NCI-H2029 treated with DMSO at 0.1 percent for 48 hours (cell line): ENCODE results near the gene IGSF1.
"Not testable (repeated sequence)": the region's sequence is repeated elsewhere in the genome, so short reads cannot be mapped to it uniquely, and the experiment has no call there.

ENCODE experiments used
- DNase-seq: peaks from one replicate; lab custom pipeline; 2025; lab: John Stamatoyannopoulos, UW

The IGSF1 gene

DNA sequence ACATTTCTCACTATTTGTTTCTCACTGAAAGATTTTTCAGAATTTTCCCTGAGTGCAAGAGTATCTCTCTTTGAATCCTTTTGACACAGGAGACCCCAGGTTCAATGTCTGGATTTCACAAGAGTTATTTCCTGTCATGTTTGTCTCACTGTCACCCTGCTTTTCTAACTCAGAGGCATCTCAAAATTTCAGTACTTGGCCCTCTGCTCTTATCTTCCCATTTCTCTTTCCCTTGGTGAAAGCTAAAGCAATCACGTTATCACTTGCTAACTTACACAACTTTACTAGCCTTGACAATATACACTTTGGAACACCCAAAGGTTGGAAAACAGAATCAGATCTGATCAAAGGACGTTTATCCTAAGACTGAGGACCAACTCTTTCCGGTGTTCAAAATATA lies 17.3 kb downstream of the IGSF1 start:
- DNase-seq: no peak

- no peak for DNase-seq
Measured at GRCh38 chrX:131271274-131271673, 17.8 kb downstream of the IGSF1 start.

DNA sequence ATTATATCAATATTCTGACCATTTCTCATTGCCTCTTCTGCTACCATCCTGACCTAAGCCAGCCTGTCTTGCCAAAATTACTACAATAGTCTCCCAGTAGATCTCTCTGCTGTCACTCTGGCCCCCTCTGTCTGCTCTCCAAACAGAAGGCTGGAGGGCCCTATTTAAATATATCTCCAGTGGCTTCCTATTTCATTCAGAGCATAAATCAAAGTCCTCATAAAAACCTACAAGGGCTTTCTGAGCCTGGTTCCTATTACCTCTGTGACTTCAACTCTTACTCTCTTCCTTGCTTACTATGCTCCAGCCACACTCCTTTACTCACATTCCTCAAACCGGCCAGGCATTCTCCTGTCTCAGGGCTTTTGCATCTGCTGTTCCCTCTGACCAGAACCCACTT lies 19.0 kb downstream of the IGSF1 start:
- no peak for DNase-seq

- DNase-seq: no peak
Measured at GRCh38 chrX:131264665-131265064, 24.4 kb downstream of the IGSF1 start.

DNA sequence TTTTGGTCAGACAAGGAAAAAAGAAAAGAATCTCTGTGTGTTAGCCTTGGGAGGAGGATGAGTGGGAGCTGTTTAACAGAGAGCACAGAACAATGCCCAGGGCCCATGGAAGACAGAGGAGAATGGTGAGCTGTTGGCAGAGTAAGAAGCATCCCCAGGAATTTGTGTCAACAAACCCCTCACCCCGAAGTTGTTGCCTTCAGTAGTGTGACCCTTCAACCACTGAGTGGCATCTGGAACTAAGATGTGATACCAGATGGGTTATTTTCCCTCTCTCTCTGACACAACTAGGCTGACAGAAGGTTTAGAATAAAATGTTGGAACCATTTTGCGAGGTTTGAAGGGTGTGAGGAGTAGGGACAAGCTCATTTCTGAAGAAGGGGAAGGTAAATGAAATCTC lies 25.1 kb downstream of the IGSF1 start:
- DNase-seq: no peak

DNA sequence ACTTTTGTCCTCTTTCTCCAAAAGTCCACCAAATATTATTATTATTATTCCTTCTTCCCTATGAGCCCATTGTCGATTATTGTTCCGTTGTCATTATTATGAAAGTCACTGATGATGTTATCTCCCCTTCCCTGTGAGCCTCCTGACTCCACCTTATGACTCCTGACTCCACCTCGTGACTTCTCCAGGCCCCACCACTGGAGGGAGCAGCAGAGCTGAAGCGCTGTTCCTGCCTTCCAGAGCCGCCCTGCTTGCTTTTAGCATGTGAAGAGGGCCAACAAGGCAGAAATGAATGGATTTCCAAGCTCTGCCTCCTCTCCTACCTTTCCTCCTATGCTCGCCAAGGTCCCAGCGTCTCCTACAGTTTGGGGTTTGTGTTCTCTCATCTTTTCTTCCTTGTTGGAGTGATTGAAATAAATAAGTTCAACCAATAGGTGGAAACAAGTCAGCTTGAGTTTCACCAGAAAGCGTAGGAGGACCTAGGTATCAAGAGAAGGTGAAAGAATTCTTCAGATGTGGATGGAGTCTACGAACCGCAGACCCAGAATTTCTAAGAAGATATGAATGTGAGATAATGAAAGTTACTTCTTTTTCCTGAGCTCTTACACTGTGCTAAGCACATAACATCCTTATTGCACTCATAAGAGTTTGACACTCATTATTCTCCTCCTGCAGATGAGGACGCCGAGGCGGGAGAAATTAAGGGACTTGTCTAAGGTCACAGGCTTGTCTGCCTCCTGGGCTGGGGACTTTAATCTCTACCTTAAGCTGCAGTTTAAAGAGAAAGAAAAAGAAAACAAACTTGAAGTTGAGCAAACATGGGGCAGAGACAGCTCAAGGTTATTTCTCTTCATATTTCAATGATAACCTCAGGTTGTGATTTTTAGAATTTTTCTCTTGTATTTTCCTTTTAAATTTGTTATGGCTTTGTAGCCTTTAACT lies 26.1 kb downstream of the IGSF1 start:
- no peak for DNase-seq

DNA sequence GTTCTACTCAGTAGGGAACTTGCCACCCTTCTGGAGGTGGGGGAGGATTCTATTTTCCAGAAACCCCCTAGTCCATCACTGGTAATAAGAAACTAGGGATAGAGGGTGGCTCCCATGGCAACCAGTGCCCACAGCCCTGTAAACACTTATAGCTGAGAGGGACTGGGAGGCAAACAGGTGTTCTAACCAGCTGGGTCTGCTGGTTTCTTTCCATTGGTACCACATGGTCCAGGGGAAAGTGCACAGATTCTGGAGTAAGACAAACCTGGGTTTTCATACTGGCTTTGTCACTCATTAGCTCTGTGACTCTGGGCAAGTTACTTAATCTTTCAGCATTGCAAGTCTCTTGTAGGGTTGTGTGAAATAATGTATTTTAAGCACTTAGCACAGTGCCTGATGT lies 26.9 kb downstream of the IGSF1 start:
- DNase-seq: no peak

- DNase-seq: no peak
Measured at GRCh38 chrX:131257367-131257766, 31.7 kb downstream of the IGSF1 start.

DNA sequence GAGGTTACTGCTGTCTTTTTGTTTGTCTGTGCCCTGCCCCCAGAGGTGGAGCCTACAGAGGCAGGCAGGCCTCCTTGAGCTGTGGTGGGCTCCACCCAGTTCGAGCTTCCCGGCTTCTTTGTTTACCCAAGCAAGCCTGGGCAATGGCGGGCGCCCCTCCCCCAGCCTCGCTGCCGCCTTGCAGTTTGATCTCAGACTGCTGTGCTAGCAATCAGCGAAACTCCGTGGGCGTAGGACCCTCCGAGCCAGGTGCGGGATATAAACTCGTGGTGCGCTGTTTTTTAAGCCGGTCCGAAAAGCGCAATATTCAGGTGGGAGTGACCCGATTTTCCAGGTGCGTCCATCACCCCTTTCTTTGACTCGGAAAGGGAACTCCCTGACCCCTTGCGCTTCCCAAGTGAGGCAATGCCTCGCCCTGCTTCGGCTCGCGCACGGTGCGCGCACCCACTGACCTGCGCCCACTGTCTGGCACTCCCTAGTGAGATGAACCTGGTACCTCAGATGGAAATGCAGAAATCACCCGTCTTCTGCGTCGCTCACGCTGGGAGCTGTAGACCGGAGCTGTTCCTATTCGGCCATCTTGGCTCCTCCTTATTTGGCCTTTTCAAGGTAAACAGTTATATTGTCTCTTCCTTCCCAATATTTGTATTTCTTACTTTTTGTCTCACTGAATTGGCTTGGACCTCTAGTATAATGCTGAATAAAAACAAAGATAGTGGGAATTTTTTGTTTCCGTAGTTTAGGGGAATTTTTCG lies 37.9 kb downstream of the IGSF1 start:
- DNase-seq: not testable (repeated sequence)

DNA sequence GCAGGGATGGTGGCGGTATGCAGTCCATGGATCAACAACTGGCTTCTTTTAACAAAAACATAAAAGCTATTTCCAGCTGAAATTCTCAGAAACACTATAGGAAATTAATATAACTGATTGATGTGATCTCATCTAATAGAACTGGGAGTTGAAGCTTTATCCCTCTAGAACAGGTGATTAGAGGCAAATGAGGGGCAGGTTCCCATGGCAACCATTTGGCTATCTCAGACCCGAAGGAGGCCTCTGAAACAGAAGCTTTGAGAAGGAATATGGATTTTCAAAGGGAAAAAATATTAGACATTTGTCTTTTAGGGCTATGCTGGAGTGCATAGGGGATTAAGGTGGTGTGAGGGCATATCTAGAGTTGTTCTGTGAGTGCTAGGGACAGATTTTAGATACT lies 50.0 kb downstream of the IGSF1 start:
- DNase-seq: no peak

DNA sequence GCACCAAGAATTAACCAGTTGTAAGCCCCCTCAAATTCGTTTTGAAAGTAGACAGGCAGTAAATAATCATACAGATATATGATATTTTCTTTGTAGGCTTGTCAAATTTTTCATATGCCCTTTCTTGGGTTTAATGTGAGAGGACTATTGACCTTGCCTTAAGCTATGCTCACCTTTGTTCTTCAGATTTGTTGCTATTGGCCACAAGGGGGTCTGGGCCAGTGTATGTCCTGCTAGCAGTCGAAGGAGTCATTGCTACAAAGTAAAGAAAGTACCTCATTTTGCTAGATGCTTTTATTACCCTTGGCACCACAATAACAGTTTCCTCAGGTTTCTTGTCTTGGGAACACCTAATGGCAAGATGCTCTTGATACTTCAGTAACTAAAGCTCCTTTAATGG lies 51.7 kb downstream of the IGSF1 start:
- no peak for DNase-seq

DNA sequence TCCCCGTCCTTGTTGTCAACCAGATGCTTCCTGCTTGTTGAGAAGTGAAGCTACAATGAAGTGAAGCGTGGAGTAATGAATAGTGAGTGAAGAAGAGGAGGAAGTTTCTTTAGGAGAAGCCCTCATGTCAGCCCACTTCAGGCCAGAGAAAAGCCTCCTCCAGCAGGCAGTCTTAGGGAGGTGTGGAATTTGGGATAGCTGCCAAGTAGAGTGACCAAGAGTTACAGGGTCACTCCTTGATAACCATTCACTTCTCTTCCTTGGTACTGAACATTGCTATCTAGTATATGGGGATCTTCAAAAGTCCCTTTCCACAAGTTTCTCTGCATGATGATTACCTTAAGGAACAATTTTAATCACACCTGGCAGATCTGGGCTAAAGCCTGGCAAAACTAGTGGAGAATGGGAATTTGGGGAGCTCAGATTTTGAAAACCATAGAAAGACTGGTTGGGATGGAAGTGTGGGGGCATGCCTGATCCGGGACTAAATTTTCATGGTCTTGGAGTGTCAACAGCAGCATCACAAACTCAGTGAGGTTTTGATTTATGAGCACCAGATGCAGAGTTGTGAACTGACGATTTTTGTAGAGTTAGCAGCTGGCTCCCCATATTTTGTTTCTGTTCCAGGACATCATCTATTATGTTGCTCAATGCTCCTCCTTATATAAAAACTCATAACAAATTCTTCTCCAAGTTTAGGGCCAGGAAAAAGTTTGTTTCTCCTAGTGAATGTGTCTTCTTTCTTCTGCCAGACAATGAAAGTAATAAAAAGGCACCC lies 53.1 kb downstream of the IGSF1 start:
- DNase-seq: no peak

DNA sequence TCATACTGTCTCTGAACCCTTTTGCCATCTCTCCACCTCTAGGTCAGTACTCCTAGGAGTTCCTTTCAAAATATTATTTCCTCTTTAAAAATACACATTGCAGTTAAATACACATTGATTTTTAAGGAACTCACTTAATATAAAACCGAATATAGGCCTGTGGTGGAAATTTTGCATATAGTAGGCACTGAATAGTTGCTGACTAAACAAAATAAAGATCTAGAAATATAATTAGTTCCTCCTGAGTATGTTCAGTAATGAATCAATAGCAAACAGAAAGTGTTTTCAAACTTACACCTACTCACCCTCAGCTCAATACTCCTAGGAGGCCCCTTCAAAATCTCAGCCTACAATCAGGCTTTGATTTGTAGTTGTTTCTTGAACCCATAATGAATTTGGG lies 61.5 kb downstream of the IGSF1 start:
- no peak for DNase-seq

DNA sequence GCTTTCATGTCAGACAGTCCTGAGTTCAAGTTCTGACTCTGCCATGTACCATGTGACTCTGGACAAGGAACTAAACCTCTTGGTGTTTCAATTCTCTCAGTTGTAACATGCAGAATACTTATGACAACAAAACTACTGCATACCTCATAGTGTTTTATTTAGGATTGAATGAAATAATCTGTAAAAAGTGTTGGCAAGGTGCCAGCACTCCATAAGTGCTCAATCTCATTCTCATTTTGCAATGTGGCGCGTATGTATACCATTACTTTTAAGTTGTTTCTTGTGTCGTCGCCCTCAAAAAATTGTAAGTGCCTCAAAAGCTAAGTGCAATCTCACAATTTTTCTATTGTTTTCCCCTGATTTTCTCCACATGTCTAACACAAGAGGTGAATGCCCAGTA lies 62.5 kb downstream of the IGSF1 start:
- no peak for DNase-seq

DNA sequence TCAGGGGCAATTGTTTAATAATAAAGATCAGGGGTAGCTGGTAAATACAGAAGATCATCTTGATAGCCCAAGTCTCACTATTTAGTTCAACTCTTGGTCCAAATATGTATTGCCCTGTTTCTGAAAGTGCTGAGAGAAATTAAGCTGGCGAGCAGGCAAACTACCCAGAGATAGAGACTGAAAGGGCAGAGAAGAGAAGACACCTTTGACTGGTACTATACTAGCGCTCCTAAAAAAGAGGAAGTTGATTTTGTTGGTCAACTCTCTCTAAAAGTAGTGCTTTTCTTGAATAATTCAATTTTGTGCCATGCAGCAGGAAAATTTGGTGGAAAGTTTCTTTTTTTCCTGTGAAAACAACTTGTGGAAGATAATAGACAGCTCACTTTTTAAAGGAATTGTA lies 64.0 kb downstream of the IGSF1 start:
- DNase-seq: no peak
